AML-193 (cell line): Measurements from ENCODE around the gene UBE2J2.
A peak's percentile ranks its signal among the peaks of the same experiment; 100 is the strongest.

Source experiments
- DNase-seq, 2 experiments: peaks; one replicate each; lab custom pipeline; 2025; lab: John Stamatoyannopoulos, UW

UBE2J2 gene

GRCh38 chr1:1309251-1310108 lies 35.8 kb upstream of the UBE2J2 start:
- no peak for DNase-seq

- DNase-seq, result no peak
These were observed 35.1 kb upstream of the UBE2J2 start for GRCh38 chr1:1308756-1309250.

DNA sequence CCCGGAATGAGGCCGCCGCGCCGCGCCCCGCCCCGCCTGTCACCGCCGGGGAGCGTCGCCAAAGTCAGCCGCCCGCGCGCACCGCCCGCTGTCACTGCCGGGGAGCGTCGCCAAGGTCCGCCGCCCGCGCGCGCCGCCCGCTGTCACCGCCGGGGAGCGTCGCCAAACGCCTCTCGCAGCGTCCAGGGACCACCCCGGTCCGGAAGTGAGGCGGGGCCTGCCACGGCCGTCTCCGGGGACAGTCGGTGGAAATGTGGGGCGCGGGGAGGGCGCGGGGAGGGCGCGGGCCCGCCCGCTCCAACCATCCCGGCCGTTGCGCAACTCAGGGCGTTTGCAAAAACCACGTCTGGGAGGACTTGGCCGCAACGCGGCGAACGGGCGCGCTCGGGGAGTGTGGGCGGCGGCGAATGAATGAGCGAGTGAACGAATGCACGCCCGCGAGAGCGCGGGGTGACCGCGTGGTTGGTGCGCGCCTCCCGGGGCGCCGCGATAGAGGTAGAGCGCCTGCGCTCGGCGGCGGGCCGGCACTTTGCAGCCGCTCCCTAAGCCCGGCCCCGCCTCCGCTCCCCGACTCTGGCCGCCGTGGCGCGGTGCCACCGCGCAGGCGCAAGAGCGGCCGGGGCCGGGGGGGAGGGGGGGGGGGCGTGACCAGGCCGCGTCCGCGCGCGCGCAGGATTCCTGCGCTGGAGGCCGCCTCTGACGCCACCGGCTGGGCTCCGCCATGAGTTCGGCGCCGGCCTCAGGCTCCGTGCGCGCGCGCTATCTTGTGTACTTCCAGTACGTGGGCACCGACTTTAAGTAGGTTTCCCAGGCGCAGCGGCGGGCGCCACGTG lies 34.5 kb upstream of the UBE2J2 start, which contains the start of the genes ACAP3 and PUSL1:
Gene ACAP3 (minus strand): TSS at position 8 of the 833 bp plus-strand sequence. CDS start 115 bp downstream, outside the sequence.
Gene PUSL1 (plus strand): TSS at position 675 of the 833 bp plus-strand sequence. CDS start 47 bp downstream, at position 722.
- peak; percentile 87 for DNase-seq

DNA sequence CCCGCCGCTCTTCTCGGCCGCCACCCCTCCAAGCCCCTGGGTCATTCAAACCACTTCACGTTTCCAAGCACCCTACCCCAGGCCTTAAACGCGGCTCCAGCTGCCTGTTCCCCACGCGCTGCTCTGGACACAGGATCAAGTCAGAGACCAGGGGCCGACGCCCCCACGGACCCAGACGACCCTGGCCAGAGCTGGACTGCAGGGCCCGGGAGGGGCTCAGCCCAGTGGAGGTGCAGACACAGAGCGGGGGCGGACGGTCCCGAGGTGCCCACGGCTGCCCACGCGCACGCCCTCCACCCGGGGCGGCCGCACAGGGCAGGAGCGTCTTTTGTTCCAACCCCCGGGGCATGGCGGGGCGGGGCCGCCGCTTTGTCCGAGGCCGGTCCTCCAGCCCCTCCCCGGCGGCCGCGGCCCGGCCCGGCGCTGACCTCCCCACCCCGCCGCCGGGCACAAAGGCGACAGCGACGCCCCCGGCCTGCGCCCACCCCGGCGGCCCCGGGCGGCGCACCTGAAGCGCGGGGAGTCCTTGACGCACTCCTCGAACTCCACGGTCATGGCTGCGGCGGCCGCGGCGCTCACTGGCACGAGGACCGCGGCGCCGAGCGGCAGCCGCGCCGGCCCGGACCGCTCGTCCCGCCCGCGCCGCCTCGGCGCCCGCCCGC lies 33.7 kb upstream of the UBE2J2 start:
- DNase-seq, result peak in 1 of 2 experiments; percentile 33

GRCh38 chr1:1306661-1307260 lies 33.1 kb upstream of the UBE2J2 start:
- DNase-seq, result no peak

DNA sequence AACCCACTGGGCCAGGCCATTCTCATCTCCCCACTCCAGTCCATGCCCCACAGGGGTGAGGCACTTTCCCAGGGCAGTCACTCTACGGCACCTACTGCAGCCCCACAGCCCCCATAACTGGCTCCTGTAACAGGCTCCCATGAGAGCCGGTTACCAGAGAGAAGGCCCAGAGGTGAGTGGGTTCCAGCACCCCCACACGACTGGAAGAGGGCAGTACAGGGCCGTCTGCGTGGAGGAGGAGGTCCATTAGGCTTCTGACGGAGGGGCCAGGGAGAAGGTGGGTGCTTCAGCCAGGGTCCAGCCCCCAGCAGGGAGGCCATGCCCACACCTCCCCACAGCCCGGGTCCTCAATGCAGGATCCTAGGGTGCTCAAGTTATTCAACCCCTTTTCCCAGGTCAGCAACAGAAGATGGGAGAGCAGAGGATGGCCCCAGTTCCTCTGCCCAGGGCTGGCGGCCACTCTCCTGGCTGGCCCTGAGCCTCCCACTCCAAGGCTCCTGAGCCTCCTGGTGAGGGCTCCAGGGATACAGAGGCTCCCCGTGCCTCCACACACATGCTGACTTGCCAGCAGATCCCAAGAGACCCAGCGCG lies 32.5 kb upstream of the UBE2J2 start:
- DNase-seq, result no peak

DNA sequence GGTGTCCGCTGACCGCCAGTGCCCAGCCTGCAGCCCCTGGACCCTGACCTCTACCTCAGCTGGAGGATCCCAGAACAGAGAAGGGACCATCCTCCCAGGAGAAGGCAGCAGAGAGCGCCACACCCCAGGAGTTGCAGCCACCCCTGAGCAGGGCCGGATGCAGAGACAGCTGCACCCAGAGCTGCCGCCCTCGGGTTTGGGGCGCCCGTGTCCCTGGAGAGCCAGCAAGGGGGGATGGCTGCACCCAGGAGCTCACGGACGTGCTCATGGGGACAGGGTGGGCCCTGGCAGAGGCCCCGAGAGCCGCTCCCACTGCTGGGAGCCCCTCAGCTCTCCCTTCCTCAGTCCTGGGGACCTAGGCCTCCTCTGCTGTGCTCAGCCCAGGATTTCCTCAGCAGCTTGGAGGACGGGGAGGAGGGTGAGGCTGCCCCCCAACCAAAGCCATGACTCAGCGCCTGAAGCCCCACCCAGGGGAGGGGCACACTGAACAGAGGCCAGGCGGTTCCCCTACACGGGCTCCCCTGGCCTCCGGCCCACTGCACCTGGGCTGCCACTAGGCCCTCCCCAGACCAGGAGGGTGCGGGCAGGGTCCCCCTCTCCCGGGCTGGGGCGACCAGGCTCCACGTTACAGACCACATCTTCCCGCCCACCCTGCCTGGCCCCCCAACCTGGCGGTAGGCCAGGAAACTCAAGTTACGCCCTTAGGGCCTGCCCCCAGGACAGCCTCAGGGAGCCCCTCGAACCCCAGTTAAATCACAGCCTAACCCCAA lies 31.8 kb upstream of the UBE2J2 start:
- peak; percentile 36 to 42 for DNase-seq

DNA sequence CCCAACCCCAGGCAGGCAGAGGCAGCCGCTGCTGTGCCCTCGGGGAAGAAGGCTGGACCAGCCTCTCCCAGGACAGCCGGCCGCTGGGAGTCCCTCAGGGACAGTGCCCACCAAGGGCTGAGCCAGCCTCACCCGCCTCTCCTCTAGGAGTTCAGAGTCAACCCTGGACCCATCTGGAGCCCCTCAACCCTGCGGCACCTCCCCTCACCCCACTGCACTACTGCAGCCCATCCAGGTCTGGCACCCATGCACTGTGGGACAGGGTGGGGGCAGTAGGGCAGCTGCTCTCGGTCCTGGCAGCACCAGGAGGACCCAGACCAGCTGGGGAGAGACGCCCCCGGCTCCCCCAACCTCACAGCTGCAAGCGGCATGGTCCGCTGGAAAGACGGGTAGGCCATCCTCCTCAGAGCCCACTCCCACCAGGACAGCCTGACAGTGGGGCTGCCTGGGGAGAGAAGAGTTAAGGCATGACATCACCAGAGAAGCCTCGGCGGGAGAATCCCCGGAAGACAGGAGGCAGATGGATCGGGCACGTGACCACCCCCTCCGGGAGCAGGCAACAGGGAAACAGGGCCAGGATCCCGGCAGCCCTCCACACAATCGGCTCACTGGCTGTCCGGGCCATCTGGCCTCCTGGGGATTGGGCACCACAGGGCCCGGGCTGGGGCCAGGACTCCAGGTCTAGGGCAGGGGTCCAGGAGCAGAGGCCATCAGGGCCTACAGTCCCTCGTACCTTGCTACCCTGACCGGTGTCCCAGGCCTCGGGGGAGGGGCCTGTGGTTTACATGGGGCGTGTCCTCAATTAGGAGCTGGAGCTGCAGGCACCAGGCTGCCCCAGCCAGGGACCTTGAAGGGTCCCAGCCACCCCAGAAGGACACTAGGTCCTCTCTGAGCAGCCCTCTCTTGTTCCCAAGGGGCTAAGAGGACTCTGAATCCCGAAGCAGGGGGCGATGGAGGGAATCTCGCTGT lies 31.0 kb upstream of the UBE2J2 start:
- DNase-seq, result no peak

GRCh38 chr1:1303736-1304135 lies 30.1 kb upstream of the UBE2J2 start:
- no peak for DNase-seq

DNA sequence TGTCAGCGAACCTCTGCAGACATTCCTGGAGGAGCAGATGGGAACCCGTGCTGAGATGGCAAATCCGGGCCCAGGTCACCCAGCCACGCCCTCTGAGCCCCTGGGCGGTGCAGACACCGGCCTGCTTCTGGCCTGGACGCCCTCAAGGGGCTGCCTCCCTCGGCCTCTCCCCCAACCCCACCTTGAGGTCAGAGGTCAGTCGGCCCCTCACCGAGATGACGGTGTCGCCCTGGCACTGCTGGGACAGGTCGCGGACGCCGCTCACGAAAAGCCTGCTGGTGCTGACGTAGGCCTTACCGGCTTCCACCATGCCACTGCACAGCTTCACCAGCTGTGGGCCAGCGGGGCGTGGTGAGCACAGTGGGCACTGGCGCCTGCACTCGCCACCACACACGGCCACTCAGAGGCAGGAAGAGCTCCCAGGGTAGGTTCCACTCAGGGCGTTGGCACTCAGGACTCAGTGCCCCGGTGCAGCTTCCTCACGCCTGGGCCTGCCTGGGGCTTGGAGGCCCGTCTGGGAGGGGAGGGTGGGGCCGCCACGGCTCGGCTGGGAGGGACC lies 29.4 kb upstream of the UBE2J2 start:
- DNase-seq, result no peak

GRCh38 chr1:1302006-1302430 lies 28.4 kb upstream of the UBE2J2 start:
- no peak for DNase-seq

- no peak for DNase-seq
These were observed 26.7 kb upstream of the UBE2J2 start for GRCh38 chr1:1300352-1300739.

- DNase-seq, result no peak
These were observed 26.2 kb upstream of the UBE2J2 start for GRCh38 chr1:1299686-1300351.

DNA sequence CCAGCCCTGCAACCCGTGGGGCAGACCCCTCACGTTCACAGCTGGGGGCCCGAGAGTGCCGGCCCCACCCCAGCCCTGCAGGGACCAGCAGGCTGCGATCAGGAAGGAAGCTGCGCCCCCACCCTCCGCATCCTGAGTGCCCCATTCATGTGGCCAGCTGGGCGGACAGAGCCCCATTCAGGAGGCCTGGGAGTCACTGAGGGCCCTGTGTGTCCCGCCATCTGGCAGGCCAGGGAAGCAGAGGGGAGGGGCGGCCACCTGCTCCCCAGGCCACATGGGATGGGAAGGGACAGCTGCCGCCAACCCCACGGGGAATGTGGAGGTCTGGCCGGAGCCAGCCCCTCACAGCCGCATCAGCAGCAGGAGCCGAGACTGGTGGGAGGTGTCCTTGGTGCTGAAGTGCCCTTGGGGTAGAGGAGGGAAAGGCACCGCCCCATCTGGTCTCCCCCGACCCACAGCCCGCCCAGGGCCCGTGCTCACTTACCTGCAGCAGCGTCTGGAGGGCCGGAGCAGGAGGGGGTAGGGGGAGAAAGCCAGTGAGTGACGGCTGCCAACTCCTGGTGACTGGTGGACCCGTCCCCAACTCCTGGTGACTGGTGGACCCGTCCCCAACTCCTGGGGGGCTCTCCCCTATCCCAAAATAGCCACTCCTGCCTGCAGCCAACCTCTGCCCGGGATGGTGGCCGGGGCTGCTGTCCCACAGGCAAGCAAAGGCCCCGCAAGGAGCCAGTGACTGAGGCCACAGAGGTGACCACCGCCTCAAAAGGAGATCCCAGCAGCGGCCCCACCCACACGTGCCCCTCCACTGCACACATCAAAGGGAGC lies 25.4 kb upstream of the UBE2J2 start:
- no peak for DNase-seq

DNA sequence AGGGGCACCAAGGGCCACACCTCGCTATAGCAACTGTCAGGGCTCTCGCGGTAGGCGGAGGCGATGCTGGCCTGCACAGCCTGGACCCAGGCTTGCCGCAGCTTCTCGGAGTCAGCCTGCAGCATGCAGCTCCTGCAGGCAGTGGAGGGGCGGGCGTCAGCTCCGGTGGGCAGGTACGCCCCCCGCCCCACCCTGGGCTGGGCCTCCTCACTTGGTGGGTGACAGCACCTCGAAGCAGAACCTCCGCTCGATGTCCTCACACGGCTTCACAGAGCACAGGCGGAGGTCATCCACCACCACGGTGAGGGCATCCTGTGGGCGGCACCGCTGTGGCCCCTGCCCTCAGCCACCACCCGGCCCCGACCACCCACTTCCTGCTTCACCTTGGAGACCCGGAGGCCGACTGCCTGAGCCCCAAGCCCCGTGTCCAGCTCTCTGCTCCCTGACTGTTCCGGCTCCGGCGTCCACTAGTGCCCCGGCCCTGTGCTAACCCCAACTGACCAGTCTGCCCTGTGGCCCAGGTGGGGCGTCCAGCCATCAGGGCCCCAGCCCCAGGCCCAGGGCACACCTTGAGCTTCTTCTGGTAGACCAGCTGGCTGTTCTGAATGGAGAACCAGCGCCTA lies 24.3 kb upstream of the UBE2J2 start:
- no peak for DNase-seq

DNA sequence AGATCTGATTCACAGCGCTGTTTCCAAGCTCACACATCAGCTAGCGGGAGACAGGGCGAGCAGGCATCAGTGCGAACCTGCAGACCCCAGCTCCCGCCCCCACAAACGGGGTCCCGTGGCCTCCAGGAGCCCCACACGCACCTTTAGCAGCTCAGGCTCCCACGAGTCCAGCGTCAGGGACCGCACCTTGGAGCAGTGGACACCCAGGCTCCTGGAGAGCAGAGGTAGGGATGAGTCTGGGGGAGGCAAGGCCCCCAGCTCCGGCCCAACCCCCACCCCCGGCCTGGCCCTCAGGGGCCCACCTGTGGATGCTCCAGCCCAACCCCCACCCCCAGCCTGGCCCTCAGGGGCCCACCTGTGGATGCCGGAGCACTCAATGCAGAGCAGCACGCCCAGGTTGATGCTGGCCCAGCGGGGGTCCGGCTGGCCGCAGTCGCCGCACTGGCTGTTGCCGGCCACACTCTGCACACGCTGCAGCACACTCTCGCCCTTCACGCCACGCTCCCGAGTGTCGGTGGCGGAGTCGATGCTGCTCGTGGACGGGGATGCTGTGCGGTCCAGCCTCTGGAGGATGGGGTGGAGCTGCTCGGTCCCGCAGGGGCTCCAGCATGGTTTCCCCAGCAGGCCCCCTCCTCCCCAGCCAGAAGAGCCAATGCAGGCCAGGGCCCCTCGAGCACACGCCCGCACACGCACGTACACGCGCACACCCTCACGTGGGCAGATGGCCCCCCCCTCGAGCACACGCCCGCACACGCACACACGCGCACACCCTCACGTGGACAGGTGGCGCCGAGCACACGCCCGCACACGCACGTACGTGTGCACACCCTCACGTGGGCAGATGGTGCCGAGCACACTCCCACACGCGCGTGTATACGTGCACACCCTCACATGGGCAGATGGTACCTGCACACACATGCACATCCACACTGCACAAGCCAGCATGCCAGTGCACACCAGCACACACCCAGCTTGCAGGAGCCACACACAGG lies 22.7 kb upstream of the UBE2J2 start:
- no peak for DNase-seq
